Keratinocyte (primary cell): ENCODE measurements around the gene RHOBTB1. TPM values are rescaled to one million over a fixed set of nuclear protein-coding genes. Genes with fewer than 3 reads are reported as not detected.

Experiments
- DNase-seq: peaks from one replicate; pipeline ENCODE4 v3.0.0-alpha.2; 2011; ENCODE audit warnings: low read depth, missing footprints, low spot score
- FAIRE-seq: peaks from 2 replicates; lab custom pipeline; 2011; peaks lifted over from hg19 to GRCh38; lab: Jason Lieb, UNC
- H2AFZ ChIP-seq: 2 replicates; pipeline ENCODE4 v1.6.0; 2012; ENCODE audit warnings: low read length, control low read depth, inconsistent platforms; ENCODE audit not compliant: control insufficient read depth
- H3K27ac ChIP-seq: 2 replicates; pipeline ENCODE4 v1.5.1; 2011; ENCODE audit warnings: low read length; ENCODE audit not compliant: control insufficient read depth, insufficient read depth
- H3K27me3 ChIP-seq: 3 replicates; pipeline ENCODE4 v1.6.0; 2011; ENCODE audit warnings: low read length; ENCODE audit not compliant: control insufficient read depth, insufficient read depth; ENCODE audit errors: extremely low read depth
- H3K36me3 ChIP-seq, 2 experiments: 2 replicates in 1 of 2; 3 replicates in 1 of 2; pipeline ENCODE4 v1.5.1; 2011; ENCODE audit warnings: low read length in 2 of 2, mild to moderate bottlenecking in 1 of 2; ENCODE audit not compliant: control insufficient read depth in 2 of 2, insufficient read depth in 2 of 2; ENCODE audit errors: extremely low read depth in 1 of 2
- H3K4me1 ChIP-seq: 3 replicates; pipeline ENCODE4 v1.5.1; 2011; ENCODE audit warnings: low read length; ENCODE audit not compliant: control insufficient read depth, insufficient read depth; ENCODE audit errors: extremely low read depth
- H3K4me2 ChIP-seq: 3 replicates; pipeline ENCODE4 v1.6.0; 2011; ENCODE audit warnings: low read depth, low read length; ENCODE audit not compliant: control insufficient read depth, insufficient read depth; ENCODE audit errors: extremely low read depth
- H3K4me3 ChIP-seq, 3 experiments: fragments of 200-600 bp in 1 of 3; sonication (generic) in 1 of 3; 2 replicates in 2 of 3; 3 replicates in 1 of 3; pipeline ENCODE4 v1.5.1; 2011 to 2016; ENCODE audit warnings: low read length in 3 of 3, mild to moderate bottlenecking in 3 of 3, control low read depth in 2 of 3, inconsistent platforms in 1 of 3, low read depth in 1 of 3, mixed read lengths in 1 of 3, mixed run types in 1 of 3, moderate library complexity in 1 of 3; ENCODE audit not compliant: control insufficient read depth in 2 of 3, insufficient read depth in 2 of 3; ENCODE audit errors: extremely low read depth in 1 of 3
- H3K79me2 ChIP-seq: 2 replicates; pipeline ENCODE4 v1.6.0; 2012; ENCODE audit warnings: low read length; ENCODE audit not compliant: control insufficient read depth, insufficient read depth
- H3K9ac ChIP-seq: 3 replicates; pipeline ENCODE4 v1.6.0; 2011; ENCODE audit warnings: low read length; ENCODE audit not compliant: control insufficient read depth, insufficient read depth; ENCODE audit errors: extremely low read depth
- H3K9me1 ChIP-seq: 3 replicates; pipeline ENCODE4 v1.6.0; 2011; ENCODE audit warnings: low read length; ENCODE audit not compliant: control insufficient read depth, insufficient read depth; ENCODE audit errors: extremely low read depth
- H3K9me3 ChIP-seq: 2 replicates; pipeline ENCODE4 v1.5.1; 2012; ENCODE audit warnings: low read depth, low read length; ENCODE audit not compliant: control insufficient read depth
- H4K20me1 ChIP-seq: 3 replicates; pipeline ENCODE4 v1.6.0; 2011; ENCODE audit warnings: low read length; ENCODE audit not compliant: control insufficient read depth, insufficient read depth; ENCODE audit errors: extremely low read depth
- CTCF ChIP-seq, 3 experiments: IDR thresholded peaks in 1 of 3; conservative IDR thresholded peaks in 1 of 3; optimal IDR thresholded peaks in 1 of 3; 2 replicates in 2 of 3; 3 replicates in 1 of 3; pipeline versions ENCODE3 to v1.5.1; 2011; ENCODE audit warnings: low read length in 3 of 3, mild to moderate bottlenecking in 3 of 3, moderate library complexity in 2 of 3, control low read depth in 1 of 3, inconsistent platforms in 1 of 3; ENCODE audit not compliant: insufficient read depth in 2 of 3; ENCODE audit errors: extremely low read depth in 1 of 3
- EZH2 ChIP-seq: IDR thresholded peaks from one replicate; pipeline ENCODE4 v1.6.1; 2012; ENCODE audit warnings: inconsistent platforms, mild to moderate bottlenecking, low read length, moderate library complexity
- dilution Hi-C: fragments of 300-500 bp; cut with MboI; formaldehyde crosslinking; loops from one replicate; pipeline ENCODE4 v1.7.0; 2020; ENCODE audit warnings: low sequenced_read_pairs; ENCODE audit not compliant: extremely low pct_ligation_motif_present
- polyA plus RNA-seq, 5 experiments: library from polyadenylated mRNA; depleted of rRNA in 3 of 5; stranded (reverse) in 3 of 5; stranded (forward) in 1 of 5; unstranded in 1 of 5; fragments of >200 nt; gene quantifications; 1 replicate in 1 of 5; 2 replicates in 3 of 5; 3 replicates in 1 of 5; pipeline versions ENCODE4 v1.2.1 to v1.2.3, GENCODE V29; 2011 to 2012; ENCODE audit warnings: missing spikeins in 2 of 5, low read depth in 1 of 5, low replicate concordance in 1 of 5

RHOBTB1 gene
- polyA plus RNA-seq, 1 donor (not counting 4 experiments of a cell fraction or from before 2014, with no cell fraction given): 4.6 TPM

GRCh38 chr10:60906411-60906810 lies 37.6 kb downstream of the RHOBTB1 start:
- DNase-seq: no peak
- no peaks in the 10 kb centered on the region for H3K9me3 ChIP-seq
- no peak for FAIRE-seq
- H3K4me3 ChIP-seq: no peak overlapping the region
- H3K36me3 ChIP-seq: peaks cover 0 to 2% of the 10 kb centered on the region in 2 experiments
- H3K27ac ChIP-seq: no peak overlapping the region
- no peaks in the 10 kb centered on the region for H4K20me1 ChIP-seq
- no peak overlapping the region for H3K4me2 ChIP-seq
- no peaks in the 10 kb centered on the region for H3K4me1 ChIP-seq
- H2AFZ ChIP-seq: no peak overlapping the region
- dilution Hi-C loops: no loop called here
- TF ChIP-seq EZH2: no peak
- TF ChIP-seq CTCF (optimal IDR thresholded peaks at IDR 0.05 in 1 of 3, IDR thresholded peaks at IDR 0.05 in 1 of 3, conservative IDR thresholded peaks at IDR 0.05 in 1 of 3; ENCODE audit: extremely low read depth in 1 of 3, insufficient read depth in 2 of 3, low read length in 3 of 3): no peak
- no peak overlapping the region for H3K9ac ChIP-seq
- no peaks in the 10 kb centered on the region for H3K9me1 ChIP-seq
- no peaks in the 10 kb centered on the region for H3K27me3 ChIP-seq
- no peaks in the 10 kb centered on the region for H3K79me2 ChIP-seq

- Histone ChIP-seq H3K4me3 (no peak overlapping the region), H3K4me2 (no peak overlapping the region), H4K20me1 (no peaks in the 10 kb centered on the region), H2AFZ (no peak overlapping the region), H3K4me1 (no peaks in the 10 kb centered on the region), H3K27ac (no peak overlapping the region), H3K36me3 (peaks cover 0 to 2% of the 10 kb centered on the region in 2 experiments), H3K9me1 (no peaks in the 10 kb centered on the region), H3K27me3 (no peaks in the 10 kb centered on the region), H3K9ac (no peak overlapping the region), H3K9me3 (no peaks in the 10 kb centered on the region), H3K79me2 (no peaks in the 10 kb centered on the region)
- FAIRE-seq (no peak), DNase-seq (no peak)
- dilution Hi-C loops: no loop called here
- TF ChIP-seq EZH2: no peak
- TF ChIP-seq CTCF (optimal IDR thresholded peaks at IDR 0.05 in 1 of 3, IDR thresholded peaks at IDR 0.05 in 1 of 3, conservative IDR thresholded peaks at IDR 0.05 in 1 of 3; ENCODE audit: extremely low read depth in 1 of 3, insufficient read depth in 2 of 3, low read length in 3 of 3): no peak
Measured at GRCh38 chr10:60905580-60905979, 38.4 kb downstream of the RHOBTB1 start.
